Measurements from ENCODE around the gene CCNE1. TPM values are rescaled to one million over a fixed set of nuclear protein-coding genes. Genes with fewer than 3 reads are reported as not detected.

CCNE1 gene
- total RNA-seq, result 54.5 and 55.8 TPM in 2 replicates

DNA sequence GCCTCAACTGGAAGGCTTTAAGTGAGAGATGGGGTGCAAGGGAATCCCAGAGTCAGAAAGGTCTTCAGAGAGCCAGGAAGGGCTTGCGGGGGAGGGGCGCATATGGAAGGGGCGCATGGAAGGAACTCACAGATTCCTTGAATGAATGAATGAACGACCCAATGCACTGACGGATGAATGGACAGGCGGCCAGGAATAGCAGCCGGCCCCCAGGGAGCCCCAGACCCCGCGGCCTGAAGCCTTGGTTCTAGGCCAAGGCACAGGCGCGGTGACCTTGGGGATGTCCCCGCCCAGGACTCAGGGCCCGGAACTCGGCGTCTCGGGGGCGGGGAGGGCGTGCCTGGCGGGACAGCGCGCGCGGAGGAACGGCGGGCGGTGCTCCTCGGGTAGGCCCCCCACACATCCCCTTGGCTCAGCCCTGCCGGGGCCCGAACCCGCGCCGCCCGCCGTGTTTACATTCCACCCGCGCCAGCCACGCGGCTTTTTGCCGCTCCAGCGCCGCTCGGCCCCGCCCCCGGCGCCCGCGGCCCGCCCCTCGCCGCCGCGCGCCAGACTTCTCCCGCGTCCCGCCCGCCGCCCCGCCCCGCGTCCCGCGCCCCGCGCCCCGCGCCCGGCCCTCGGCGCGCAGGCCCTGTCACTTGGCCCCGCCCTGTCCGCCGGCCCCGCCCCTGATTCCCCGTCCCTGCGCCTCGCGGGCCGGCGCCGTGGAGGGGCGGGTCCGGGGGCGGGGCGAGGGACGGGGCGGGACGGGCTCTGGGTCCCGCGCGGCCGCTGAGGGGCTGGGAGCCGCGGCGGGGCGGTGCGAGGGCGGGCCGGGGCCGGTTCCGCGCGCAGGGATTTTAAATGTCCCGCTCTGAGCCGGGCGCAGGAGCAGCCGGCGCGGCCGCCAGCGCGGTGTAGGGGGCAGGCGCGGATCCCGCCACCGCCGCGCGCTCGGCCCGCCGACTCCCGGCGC is at the start of gene CCNE1:
Gene CCNE1 (plus strand): TSS at position 867 of the 955 bp plus-strand sequence. CDS start 565 bp downstream, outside the sequence.
- Mint-ChIP-seq H3K4me1 (peaks cover 27% of the 10 kb centered on the region), H3K36me3 (ENCODE audit: low read depth) (peaks cover 17% of the 10 kb centered on the region)

DNA sequence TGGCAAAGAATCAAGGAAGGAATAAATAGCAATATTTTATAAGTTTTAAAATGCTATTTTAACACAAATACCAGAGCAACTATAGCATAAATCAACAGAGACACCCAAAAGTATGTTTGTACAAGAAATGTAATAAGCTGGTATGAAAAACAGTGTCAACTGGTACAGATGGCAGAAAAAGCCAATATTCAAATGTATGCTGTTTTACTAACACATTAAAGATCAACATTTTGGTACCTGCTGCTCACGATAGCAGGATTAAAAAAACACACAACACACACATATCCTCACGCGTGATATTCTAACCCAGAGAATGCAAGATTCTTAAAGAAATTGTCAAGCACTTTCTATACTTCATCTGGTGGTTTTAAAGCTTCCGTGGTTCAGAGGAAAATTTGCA is 48.6 kb upstream of the CCNE1 start:
- Mint-ChIP-seq H3K4me1 (peaks cover 3% of the 10 kb centered on the region), H3K9me3 (no peaks in the 10 kb centered on the region), H3K4me3 (no peak overlapping the region), H3K36me3 (ENCODE audit: low read depth) (no peaks in the 10 kb centered on the region), H3K27ac (no peak overlapping the region), H3K27me3 (peaks cover 12% of the 10 kb centered on the region)
- no peak for DNase-seq
- intact Hi-C loops (cut with micrococcal nuclease), result no loop called here

More for the DNA sequence above, at the start of gene CCNE1:
- intact Hi-C loops (cut with micrococcal nuclease), result loop anchor here (1.0 to 2.0 kb wide), 4 partner anchors 25 to 131 kb away; partner anchors contain the start of gene URI1
- H3K4me3 Mint-ChIP-seq, result peak within 1 kb of the TSS; percentile 93
- no peaks in the 10 kb centered on the region for H3K27me3 Mint-ChIP-seq
- H3K27ac Mint-ChIP-seq, result peak within 1 kb of the TSS; percentile 93
- peak; percentile 98 for DNase-seq
- H3K9me3 Mint-ChIP-seq, result peaks cover 4% of the 10 kb centered on the region

DNA sequence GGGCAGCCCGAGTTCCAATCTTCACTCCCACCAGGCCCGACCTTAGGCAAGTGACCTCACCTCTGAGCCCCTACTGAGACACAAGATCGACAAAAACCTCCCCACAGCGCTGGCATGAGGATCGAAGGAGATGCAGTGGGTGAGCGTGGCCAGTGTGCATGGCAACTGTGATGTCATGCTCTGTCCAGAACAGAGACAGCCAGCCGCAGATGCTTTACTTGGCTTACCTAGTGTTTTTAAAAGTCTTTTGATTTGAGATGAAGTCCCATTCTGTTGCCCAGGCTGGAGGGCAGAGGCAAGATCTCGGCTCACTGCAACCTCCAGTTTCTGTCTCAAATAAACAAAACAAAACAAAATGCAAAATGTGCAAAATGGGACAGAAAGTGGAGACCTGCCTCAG is 47.4 kb upstream of the CCNE1 start:
- Mint-ChIP-seq H3K27ac (no peak overlapping the region), H3K27me3 (peaks cover 12% of the 10 kb centered on the region), H3K4me3 (no peak overlapping the region), H3K9me3 (no peaks in the 10 kb centered on the region), H3K36me3 (ENCODE audit: low read depth) (no peaks in the 10 kb centered on the region), H3K4me1 (peaks cover 3% of the 10 kb centered on the region)
- no peak for DNase-seq
- intact Hi-C loops (cut with micrococcal nuclease), result no loop called here

DNA sequence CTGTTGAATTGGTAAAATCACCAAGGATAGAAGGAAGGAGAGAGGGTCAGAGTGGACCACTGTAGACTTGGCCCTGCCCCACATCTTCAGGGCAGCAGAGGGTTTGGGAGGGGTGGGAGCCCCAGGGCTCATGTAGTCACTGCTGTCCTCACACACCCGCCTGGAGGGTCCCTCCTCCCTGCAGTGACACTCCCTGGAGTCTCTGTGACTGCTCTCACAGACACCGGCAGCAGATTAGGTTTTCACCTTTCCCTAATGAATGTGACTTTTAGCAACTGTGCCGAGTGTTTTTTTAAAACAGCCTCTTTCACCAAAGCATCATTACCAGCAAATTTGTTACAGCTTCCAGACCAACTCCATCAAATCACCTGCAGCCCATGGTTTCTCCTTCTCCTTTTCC is 45.7 kb upstream of the CCNE1 start:
- Mint-ChIP-seq H3K4me1 (peaks cover 5% of the 10 kb centered on the region), H3K9me3 (no peaks in the 10 kb centered on the region), H3K27me3 (peaks cover 12% of the 10 kb centered on the region), H3K4me3 (no peak overlapping the region), H3K27ac (no peak overlapping the region), H3K36me3 (ENCODE audit: low read depth) (no peaks in the 10 kb centered on the region)
- intact Hi-C loops (cut with micrococcal nuclease), result no loop called here
- no peak for DNase-seq

DNA sequence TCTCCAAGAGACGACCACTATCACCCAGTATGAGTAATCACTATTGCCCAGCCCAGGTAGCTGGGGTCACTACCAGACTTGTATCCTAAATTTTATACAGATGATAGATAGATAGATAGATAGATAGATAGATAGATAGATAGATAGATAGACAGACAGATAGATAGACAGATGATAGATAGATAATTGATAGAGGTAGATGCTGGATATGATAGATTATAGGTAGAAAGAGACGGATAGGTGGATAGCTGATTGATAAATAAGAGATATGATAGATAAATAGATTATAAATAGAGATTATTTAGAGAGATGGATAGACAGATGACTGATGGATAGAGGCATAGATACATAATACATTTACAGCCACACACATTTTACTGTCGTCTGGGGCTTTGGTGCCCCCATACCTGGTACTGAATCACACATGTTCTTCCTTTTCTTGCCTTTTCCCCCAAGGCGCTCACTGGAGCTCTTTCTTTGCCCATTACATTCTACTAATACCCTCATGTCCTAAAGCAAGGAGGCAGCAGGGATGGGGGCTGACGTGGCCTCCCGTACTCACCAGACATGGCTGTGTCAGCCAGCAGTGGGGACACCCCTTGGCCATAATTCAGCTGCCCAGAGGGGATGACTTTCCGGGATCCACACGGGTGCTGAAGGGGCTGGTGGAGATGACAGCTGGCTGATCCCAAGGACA is 44.6 kb upstream of the CCNE1 start:
- Mint-ChIP-seq H3K9me3 (no peaks in the 10 kb centered on the region), H3K27me3 (peaks cover 6% of the 10 kb centered on the region), H3K36me3 (ENCODE audit: low read depth) (no peaks in the 10 kb centered on the region), H3K4me1 (peaks cover 10% of the 10 kb centered on the region), H3K27ac (no peak overlapping the region), H3K4me3 (no peak overlapping the region)
- DNase-seq, result no peak
- intact Hi-C loops (cut with micrococcal nuclease), result no loop called here

DNA sequence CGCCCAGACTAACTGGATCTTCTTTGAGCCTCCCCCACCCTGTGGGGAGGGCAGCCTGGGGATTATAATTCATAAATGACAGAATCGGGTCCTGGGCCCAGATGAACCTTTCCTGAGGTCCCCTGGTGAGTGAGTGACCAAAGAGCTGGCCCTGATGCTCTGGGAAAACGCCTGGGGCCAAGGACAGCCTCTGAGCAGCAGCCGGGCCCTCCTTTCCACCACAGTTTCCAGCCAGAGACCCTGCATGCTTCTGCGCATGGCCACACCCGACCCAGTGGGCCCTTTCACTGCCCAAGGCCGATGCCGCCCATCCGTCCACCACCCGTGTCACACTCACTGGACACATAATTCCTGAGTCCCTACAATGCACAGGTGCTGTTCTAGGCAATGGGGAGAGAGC is 43.6 kb upstream of the CCNE1 start:
- intact Hi-C loops (cut with micrococcal nuclease), result no loop called here
- H3K9me3 Mint-ChIP-seq, result no peaks in the 10 kb centered on the region

DNA sequence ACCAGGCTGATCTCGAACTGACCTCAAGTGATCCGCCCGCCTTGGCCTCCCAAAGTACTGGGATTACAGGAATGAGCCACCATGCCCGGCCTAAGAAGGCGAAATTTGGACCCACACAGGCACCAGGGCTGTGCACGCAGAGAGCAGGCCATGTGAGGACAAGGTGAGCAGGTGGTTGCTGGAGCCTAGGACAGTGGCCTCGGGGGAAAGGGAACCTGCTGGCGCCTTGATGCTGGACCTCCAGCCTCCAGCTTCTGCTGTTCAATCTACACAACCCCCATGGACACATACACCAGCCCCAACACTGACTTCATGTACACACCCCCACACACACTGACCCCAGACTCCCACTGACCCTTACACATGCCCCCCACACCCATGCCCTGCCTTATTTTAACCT is 41.8 kb upstream of the CCNE1 start:
- H3K9me3 Mint-ChIP-seq, result no peaks in the 10 kb centered on the region
- no peak overlapping the region for H3K27ac Mint-ChIP-seq
- intact Hi-C loops (cut with micrococcal nuclease), result no loop called here

More for the DNA sequence above, 43.6 kb upstream of the CCNE1 start:
- Mint-ChIP-seq H3K4me1 (peaks cover 10% of the 10 kb centered on the region), H3K4me3 (no peak overlapping the region), H3K27ac (no peak overlapping the region), H3K36me3 (ENCODE audit: low read depth) (no peaks in the 10 kb centered on the region), H3K27me3 (peaks cover 5% of the 10 kb centered on the region)
- DNase-seq, result no peak

DNA sequence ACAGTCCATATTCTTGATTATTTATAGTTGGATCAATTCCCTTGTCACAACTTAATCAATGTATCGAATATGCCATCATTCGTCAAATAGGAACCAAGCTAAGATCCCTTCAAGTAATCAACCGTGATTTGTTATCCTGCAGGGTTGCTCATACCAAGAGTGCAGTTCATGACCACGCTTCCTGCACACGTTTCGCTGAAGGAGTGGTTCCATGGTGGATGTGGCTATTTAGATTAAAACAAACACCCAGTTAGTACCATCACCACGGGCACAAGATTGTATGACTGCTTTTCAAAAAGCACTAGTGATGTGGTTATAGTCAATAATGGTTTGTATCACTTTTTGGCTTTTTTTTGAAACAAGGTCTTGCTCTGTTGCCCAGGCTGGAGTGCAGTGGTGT is 41.1 kb upstream of the CCNE1 start:
- Mint-ChIP-seq H3K27me3 (peaks cover 5% of the 10 kb centered on the region), H3K9me3 (no peaks in the 10 kb centered on the region), H3K4me3 (no peak overlapping the region), H3K36me3 (ENCODE audit: low read depth) (no peaks in the 10 kb centered on the region), H3K4me1 (peaks cover 10% of the 10 kb centered on the region), H3K27ac (no peak overlapping the region)
- peak; percentile 71 for DNase-seq
- intact Hi-C loops (cut with micrococcal nuclease), result no loop called here

More for the DNA sequence above, 41.8 kb upstream of the CCNE1 start:
- Mint-ChIP-seq H3K4me3 (no peak overlapping the region), H3K36me3 (ENCODE audit: low read depth) (no peaks in the 10 kb centered on the region), H3K4me1 (peaks cover 10% of the 10 kb centered on the region), H3K27me3 (peaks cover 5% of the 10 kb centered on the region)
- DNase-seq, result no peak

DNA sequence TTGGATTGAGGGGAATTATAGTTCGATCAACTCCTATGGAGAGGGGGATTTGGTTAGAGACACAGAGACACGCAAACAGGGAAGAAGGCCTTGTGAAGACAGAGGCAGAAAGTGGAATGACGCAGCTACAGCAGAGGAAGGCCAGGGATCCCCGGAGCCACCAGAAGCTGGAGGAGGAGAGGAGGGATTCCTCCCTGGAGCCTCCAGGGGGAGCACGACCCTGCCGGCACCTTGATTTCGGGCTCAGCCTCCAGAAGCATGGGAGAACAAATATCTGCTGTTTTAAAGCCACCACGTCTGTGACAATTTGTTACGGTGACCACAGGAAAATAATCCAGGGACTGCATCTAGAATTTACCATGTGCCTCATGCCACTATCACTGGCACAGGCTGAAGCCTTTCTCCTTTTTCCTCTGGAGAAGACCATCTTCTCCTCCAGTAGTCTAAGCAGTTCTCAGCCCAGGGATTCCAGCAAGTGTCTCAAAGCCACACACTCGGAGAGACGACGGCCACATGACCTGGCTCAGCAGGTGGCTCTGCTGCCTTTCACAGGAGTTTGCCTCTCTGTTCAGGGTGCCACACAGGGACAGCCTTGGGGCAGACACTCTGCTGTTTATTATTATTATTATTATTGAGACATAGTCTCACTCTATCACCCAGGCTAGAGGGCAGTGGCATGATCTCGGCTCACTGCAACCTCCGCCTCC is 39.9 kb upstream of the CCNE1 start:
- Mint-ChIP-seq H3K36me3 (ENCODE audit: low read depth) (no peaks in the 10 kb centered on the region), H3K4me3 (no peak overlapping the region), H3K27ac (no peak overlapping the region), H3K9me3 (no peaks in the 10 kb centered on the region), H3K4me1 (peaks cover 10% of the 10 kb centered on the region), H3K27me3 (peaks cover 3% of the 10 kb centered on the region)
- DNase-seq, result peak; percentile 72
- intact Hi-C loops (cut with micrococcal nuclease), result no loop called here

DNA sequence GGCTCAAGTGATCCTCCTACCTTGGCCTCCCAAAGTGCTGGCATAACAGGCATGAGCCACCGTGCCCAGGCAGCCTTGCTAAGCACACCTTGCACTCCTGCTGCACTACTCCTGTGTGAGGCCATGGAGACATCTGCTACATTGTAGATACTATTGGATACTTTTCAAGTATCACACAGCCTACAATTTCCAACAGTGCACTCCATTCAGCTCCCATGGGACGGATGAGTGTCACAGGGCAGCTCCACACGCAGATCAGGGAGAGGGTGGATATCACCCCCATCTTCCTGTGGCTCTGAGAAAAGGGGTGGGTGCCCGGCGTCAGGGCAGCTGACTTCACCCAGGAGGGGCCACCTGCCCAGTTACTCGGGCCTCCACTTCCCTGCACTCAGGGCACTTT is 39.1 kb upstream of the CCNE1 start:
- peaks cover 10% of the 10 kb centered on the region for H3K4me1 Mint-ChIP-seq
- no peak overlapping the region for H3K27ac Mint-ChIP-seq
- intact Hi-C loops (cut with micrococcal nuclease), result no loop called here
- H3K4me3 Mint-ChIP-seq, result no peak overlapping the region
- no peaks in the 10 kb centered on the region for H3K27me3 Mint-ChIP-seq
- no peaks in the 10 kb centered on the region for H3K9me3 Mint-ChIP-seq
- no peaks in the 10 kb centered on the region for H3K36me3 Mint-ChIP-seq (ENCODE audit: low read depth)
- DNase-seq, result no peak

DNA sequence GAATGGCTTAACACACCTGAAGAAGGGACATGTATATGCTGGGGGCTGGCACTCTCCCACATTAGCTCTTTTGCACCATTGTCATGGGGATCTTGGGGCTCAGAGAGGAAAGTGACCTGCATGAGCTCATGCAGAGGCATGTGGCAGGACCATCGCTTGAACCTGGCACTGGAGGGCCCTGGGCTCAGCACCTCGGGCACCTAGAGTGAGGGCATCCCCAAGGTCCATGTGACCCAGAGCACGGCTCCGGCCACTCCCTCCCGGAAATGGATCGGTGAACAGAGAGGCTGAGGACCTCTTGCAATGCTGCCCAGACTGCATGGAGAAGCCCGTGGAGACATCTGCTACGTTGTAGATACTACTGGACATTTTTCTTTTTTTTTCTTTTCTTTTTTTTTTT is 38.6 kb upstream of the CCNE1 start:
- Mint-ChIP-seq H3K4me1 (peaks cover 10% of the 10 kb centered on the region), H3K36me3 (ENCODE audit: low read depth) (no peaks in the 10 kb centered on the region), H3K27me3 (no peaks in the 10 kb centered on the region), H3K9me3 (no peaks in the 10 kb centered on the region), H3K27ac (no peak overlapping the region), H3K4me3 (no peak overlapping the region)
- DNase-seq, result no peak
- intact Hi-C loops (cut with micrococcal nuclease), result no loop called here

DNA sequence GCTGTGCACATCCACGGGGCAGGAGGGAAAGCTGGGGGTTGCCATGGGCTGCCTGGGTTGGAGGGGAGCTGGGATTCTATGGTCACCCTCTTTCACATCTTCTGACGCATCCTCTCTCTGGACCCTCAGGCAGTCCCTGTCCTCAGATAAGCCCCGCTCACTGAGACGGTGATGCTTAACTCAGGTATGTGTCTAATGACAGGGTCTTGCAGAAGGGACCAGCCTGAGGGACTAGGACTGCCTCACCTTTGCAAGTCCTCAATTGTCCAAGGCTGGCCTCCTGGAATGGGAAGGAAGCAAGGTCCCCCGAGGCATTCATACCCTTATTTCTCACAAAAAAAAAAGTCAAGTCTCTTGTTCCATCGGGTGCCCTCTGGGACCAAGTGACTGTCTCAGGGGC is 37.7 kb upstream of the CCNE1 start:
- Mint-ChIP-seq H3K27me3 (no peaks in the 10 kb centered on the region), H3K9me3 (no peaks in the 10 kb centered on the region), H3K36me3 (ENCODE audit: low read depth) (no peaks in the 10 kb centered on the region), H3K4me3 (no peak overlapping the region), H3K4me1 (peaks cover 10% of the 10 kb centered on the region), H3K27ac (no peak overlapping the region)
- DNase-seq, result no peak
- intact Hi-C loops (cut with micrococcal nuclease), result no loop called here

DNA sequence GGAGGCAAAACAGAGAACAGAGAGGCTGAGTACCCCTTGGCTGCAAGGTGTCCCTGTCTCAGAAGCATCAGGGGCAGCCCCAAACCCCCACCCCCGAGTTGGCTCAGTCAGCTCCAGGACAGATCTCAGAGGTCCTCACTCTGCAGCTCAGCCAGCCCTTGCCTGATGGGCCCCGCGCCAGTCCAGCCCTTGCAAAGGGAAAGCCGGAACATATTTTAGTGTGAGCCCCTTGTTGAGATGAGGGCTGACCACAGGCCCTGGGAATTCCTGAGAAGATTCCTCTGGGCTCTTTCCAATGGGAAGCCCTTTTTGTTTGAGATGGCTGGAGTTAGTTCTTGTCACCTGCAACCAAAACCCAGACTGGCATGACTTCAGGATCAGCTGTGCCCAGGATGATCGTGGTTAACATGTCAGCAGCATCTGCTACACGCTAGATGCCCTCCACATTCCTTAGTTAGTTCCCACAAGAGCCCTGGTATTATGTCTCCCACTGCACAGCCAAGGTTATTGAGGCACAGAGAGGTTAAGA is 33.9 kb upstream of the CCNE1 start:
- no peak overlapping the region for H3K27ac Mint-ChIP-seq
- H3K36me3 Mint-ChIP-seq (ENCODE audit: low read depth), result no peaks in the 10 kb centered on the region
- DNase-seq, result no peak
- no peaks in the 10 kb centered on the region for H3K4me1 Mint-ChIP-seq
- intact Hi-C loops (cut with micrococcal nuclease), result no loop called here
- H3K9me3 Mint-ChIP-seq, result no peaks in the 10 kb centered on the region
- H3K4me3 Mint-ChIP-seq, result no peak overlapping the region
- no peaks in the 10 kb centered on the region for H3K27me3 Mint-ChIP-seq
